CD4-positive, alpha-beta T cell treated with Interleukin-21 for 1 hour (primary cell): ENCODE data around the gene STIM2.

ENCODE experiments used
- DNase-seq: peaks from one replicate; pipeline ENCODE4 v3.0.0-alpha.2; 2020

The STIM2 gene

DNA sequence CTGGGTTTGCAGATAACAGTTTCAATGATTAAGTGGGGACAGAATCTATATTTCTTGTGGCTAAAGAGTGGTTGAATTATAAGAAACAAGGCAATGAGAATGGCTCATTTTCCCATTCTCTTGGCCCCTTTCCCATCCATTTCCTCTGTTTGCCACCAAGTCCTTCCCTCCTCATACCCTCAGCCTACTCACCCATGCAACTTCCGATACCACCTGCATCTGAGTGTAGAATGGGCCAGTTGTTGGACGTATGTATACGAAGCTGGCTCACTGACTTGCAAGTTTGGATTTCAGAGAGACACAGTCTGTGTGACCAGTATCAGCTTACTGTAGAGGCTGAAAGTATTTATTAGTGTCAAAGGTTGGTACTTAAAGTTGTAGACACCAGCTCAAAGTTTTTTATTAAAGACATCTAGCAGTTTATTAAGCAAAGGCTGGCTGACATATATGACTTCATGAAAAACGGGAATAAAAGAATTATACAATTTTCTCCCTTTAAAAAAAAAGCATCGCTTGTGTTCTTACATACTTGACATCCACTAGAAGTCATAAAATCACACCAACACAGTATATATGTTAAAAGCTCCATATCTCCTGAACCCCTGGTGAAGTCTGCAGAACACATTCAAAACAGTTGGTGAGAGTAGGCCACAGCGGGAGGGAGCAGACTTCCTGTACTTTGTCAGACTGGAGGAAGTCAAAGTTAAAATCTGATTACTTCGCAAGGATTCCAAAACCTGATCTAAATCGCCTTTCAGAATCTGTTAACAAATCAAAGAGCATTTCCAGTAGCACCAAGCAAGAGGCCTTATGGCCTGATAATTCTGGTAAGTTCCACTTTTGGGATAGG is 22.4 kb upstream of the STIM2 start:
- DNase-seq: no peak

DNA sequence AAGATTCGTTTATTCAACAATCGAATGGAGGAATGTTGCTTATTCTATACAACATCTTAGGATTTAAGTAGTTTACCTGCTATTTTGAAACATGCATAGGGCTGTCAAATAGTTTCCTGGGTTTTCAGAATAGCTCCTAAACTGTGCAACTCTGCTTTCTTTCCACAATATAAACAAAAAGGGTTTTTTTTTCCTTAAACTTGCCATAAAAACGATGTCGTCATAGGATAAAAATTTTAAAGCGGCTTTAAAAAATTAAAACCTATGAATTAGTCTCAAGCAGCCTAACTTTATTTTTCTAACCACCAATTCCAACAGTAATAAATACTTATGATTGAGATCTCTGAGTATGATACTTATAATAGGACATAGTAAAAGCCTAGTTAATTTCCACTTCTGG is 21.6 kb upstream of the STIM2 start:
- DNase-seq: no peak

GRCh38 chr4:26839534-26839951 is 21.1 kb upstream of the STIM2 start:
- no peak for DNase-seq

- DNase-seq: no peak
Measured at GRCh38 chr4:26840786-26841185, 19.9 kb upstream of the STIM2 start.

DNA sequence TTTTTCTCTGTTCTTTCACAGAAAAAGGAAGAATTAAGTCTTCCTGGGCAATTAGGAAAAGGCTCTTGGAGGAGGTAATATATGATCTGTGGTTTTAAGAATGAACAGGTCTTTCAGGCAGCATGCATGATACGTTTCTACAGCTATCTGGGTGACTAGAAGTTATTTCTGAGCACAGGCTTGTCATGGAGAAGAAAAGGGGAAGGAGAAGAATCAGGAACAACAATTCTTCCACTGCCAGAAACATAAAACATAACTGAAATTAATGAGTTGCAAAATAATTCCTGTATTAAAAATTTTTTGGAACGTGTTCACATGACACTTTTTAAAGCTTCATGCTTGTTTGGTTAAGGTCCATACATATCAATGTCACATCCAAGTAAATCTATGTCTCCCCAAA is 17.7 kb upstream of the STIM2 start:
- no peak for DNase-seq

DNA sequence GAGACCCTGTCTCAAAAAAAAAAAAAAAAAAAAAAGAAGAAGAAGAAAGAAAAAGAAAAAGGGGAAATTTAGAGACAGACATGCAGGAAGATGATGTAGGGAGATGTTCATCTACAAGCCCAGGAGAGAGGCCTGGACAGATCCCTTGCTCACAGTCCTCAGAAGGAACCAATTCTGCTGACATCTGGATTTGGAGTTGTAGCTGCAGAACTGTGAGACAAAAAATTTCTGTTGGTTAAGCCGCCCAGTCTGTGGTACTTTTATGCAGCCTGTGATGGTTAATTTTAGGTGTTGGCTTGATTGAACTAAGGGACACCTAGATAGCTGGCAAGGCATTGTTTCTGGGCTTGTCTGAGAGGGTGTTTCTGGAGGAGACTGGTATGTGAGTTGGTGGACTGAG is 10.1 kb upstream of the STIM2 start:
- no peak for DNase-seq

DNA sequence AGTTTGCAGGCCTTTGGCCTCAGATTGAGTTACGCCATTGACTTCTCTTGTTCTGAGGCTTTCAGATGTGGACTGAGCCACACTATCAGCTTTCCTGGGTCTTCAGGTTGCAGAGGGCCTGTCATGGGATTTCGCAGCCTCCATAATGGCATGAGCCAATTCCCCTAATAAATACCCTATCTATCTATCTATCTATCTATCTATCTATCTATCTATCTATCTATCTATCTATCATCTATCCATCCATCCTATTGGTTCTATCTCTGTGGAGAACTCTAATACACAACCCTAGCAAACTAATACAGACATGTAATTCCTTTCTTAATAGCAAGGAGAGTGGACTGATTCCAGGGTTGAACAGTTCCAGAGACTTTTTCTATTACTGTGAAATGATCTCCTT is 9.5 kb upstream of the STIM2 start:
- no peak for DNase-seq

DNA sequence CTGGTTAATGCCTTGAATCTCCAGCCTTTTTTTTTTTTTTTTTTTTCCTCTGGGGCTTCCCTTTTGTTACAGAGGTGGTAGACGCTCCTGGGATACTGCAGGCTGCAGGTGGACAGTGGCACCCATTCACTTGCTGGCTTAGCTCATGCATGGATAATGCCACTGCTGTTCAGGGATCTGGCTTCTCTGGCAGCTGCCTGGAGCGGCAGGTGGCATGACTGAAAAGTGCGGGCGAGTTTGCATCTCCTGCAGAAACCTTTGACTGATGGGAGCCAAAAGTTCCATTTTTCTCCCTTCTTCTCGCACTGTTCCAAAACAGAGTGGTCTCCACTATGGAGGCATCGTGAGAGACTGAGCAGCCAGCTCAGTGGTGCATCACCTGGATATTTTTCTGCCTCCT is 5.9 kb upstream of the STIM2 start:
- no peak for DNase-seq

DNA sequence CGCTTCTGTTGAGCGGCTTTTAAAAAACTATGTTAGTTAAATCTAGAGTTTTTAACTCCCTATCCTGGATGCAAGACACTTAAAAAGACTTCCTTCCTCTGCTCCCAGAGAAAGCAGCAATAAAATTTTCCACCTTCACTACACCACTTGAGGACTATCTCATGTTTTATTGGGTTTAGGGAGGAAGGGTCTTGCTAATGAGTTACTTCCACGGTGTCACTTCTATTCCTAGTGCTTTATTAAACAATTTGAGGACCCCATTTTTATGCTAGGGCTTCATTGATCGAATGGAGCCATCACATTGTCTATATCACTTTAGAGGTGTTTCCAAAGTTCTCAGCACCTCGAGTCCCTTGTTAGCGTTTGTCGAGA is 3.7 kb upstream of the STIM2 start:
- DNase-seq: no peak

- DNase-seq: peak; percentile 95
Measured at GRCh38 chr4:26857278-26858034, 3.2 kb upstream of the STIM2 start.

GRCh38 chr4:26858035-26858918 is 2.4 kb upstream of the STIM2 start:
- DNase-seq: no peak

DNA sequence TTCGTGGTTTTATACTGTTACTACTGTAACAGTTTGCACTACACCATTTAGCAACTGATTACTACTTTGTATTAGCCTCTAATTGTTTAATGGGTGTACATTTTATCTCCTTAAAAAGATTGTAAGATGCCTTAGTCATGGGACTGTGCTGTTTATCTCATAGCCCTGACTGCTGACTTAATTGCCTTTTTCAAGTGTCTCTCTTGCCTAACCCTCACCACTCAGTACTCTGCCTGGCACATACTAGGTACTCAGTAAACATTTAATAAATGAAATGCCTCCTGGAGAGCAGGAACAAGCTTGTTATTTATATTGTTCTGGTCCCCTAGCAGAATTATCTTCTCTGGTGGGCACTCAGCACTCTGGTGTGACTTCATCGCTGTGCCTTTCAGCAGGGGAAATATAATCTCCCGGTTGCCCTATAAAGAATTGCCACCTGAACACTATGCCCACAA is 1.7 kb upstream of the STIM2 start:
- DNase-seq: no peak

DNA sequence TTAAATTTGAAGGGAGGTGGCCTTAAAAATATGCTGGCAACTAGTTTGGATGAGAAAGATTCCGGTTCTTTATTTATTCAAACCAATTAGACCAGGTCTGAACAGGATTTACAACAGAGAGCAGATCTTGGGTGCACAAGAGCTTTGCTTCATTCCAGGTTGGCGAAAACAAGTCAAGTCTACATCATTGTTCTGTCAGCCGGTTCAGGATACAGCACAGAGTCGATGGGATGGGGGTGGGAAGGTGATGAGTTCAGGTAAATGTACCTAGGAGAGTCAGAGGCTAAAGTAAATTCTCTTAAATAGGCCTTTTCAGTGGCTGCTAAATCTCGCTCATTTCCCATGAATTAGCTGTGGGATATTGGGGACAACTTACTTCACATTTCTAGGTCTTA is 882 bp upstream of the STIM2 start:
- DNase-seq: no peak

GRCh38 chr4:26860922-26861433 is 337 bp downstream of the STIM2 start:
- peak; percentile 58 for DNase-seq

GRCh38 chr4:26861434-26862186 is 969 bp downstream of the STIM2 start:
- peak; percentile 81 for DNase-seq

- DNase-seq: no peak
Measured at GRCh38 chr4:26862381-26862915, 1.8 kb downstream of the STIM2 start.

- DNase-seq: no peak
Measured at GRCh38 chr4:26863512-26863911, 2.9 kb downstream of the STIM2 start.

DNA sequence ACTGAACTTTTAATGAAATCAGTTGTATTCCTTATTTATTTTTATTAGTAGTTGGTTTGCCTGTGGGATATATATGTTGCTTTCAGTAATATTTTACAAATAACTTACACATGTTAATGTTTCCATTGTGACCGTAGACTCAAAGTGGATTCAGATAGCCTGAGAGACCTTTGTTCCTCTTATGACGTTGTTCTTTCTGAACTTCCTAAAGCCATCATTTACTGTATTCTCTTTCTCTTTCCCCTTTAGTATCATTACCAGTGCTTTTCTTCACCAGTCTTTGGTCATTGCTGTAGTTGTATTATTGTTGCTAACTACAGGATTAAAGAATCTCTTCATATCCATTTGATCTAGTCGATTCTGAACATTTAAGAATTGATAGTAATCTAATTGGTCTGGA is 4.3 kb downstream of the STIM2 start:
- DNase-seq: no peak

- no peak for DNase-seq
Measured at GRCh38 chr4:26866203-26866602, 5.6 kb downstream of the STIM2 start.

- peak; percentile 50 for DNase-seq
Measured at GRCh38 chr4:26866781-26867180, 6.1 kb downstream of the STIM2 start.

GRCh38 chr4:26867914-26868684 is 7.5 kb downstream of the STIM2 start:
- DNase-seq: no peak
